Astrocyte (in vitro differentiated cells and primary cell): Measurements from ENCODE around the gene ALKBH4. TPM values are rescaled to one million over a fixed set of nuclear protein-coding genes. Genes with fewer than 3 reads are reported as not detected.

Experiments used
- DNase-seq: peaks from one replicate; pipeline ENCODE4 v3.0.0-alpha.2; 2010; ENCODE audit warnings: low read depth
- FAIRE-seq: peaks from 2 replicates; lab custom pipeline; 2011; peaks lifted over from hg19 to GRCh38; lab: Jason Lieb, UNC
- H2AFZ ChIP-seq: 2 replicates; pipeline ENCODE4 v1.6.0; 2012; ENCODE audit warnings: low read depth, low read length, inconsistent platforms
- H3K27ac ChIP-seq: 2 replicates; pipeline ENCODE4 v1.5.1; 2011; ENCODE audit warnings: low read depth, low read length, inconsistent platforms
- H3K27me3 ChIP-seq: 2 replicates; pipeline ENCODE4 v1.6.0; 2011; ENCODE audit warnings: low read length, inconsistent platforms; ENCODE audit not compliant: insufficient read depth
- H3K36me3 ChIP-seq: 2 replicates; pipeline ENCODE4 v1.5.1; 2011; ENCODE audit warnings: low read length, inconsistent platforms; ENCODE audit not compliant: insufficient read depth
- H3K4me1 ChIP-seq: 2 replicates; pipeline ENCODE4 v1.5.1; 2011; ENCODE audit warnings: low read length, inconsistent platforms; ENCODE audit not compliant: insufficient read depth
- H3K4me2 ChIP-seq: 2 replicates; pipeline ENCODE4 v1.6.0; 2012; ENCODE audit warnings: low read length, inconsistent platforms
- H3K4me3 ChIP-seq: 2 replicates; pipeline ENCODE4 v1.5.1; 2011; ENCODE audit warnings: low read depth, mild to moderate bottlenecking, low read length, inconsistent platforms; ENCODE audit not compliant: insufficient read depth
- H3K79me2 ChIP-seq: 2 replicates; pipeline ENCODE4 v1.6.0; 2012; ENCODE audit warnings: mild to moderate bottlenecking, low read length, inconsistent platforms; ENCODE audit not compliant: insufficient read depth
- H3K9ac ChIP-seq: 2 replicates; pipeline ENCODE4 v1.6.0; 2012; ENCODE audit warnings: mild to moderate bottlenecking, low read length, inconsistent platforms
- H3K9me3 ChIP-seq: 2 replicates; pipeline ENCODE4 v1.5.1; 2012; ENCODE audit warnings: low read depth, mild to moderate bottlenecking, low read length, inconsistent platforms; ENCODE audit not compliant: insufficient read depth
- H4K20me1 ChIP-seq: 2 replicates; pipeline ENCODE4 v1.6.0; 2012; ENCODE audit warnings: low read length, inconsistent platforms; ENCODE audit not compliant: insufficient read depth
- H3K27ac Mint-ChIP-seq: one replicate; pipeline ENCODE4 v1.8.0; 2021; ENCODE audit warnings: mild to moderate bottlenecking, mixed read lengths; ENCODE audit not compliant: unreplicated experiment
- H3K27me3 Mint-ChIP-seq: one replicate; pipeline ENCODE4 v1.8.0; 2021; ENCODE audit warnings: low read depth, mixed read lengths; ENCODE audit not compliant: unreplicated experiment
- H3K36me3 Mint-ChIP-seq: one replicate; pipeline ENCODE4 v1.8.0; 2021; ENCODE audit warnings: low read depth, mixed read lengths; ENCODE audit not compliant: unreplicated experiment
- H3K4me1 Mint-ChIP-seq: one replicate; pipeline ENCODE4 v1.8.0; 2021; ENCODE audit warnings: low read depth, mixed read lengths; ENCODE audit not compliant: unreplicated experiment
- H3K4me3 Mint-ChIP-seq: one replicate; pipeline ENCODE4 v1.8.0; 2021; ENCODE audit warnings: mild to moderate bottlenecking, moderate library complexity, mixed read lengths; ENCODE audit not compliant: unreplicated experiment
- H3K9me3 Mint-ChIP-seq: one replicate; pipeline ENCODE4 v1.8.0; 2021; ENCODE audit warnings: mild to moderate bottlenecking, mixed read lengths; ENCODE audit not compliant: unreplicated experiment
- CTCF ChIP-seq: IDR thresholded peaks from 2 replicates; pipeline ENCODE4 v1.5.1; 2011; ENCODE audit warnings: low read depth, mild to moderate bottlenecking, inconsistent platforms, low read length, moderate library complexity; ENCODE audit not compliant: insufficient read depth
- EZH2 ChIP-seq: IDR thresholded peaks from 2 replicates; pipeline ENCODE4 v1.6.1; 2012; ENCODE audit warnings: mild to moderate bottlenecking, low read length, inconsistent platforms; ENCODE audit not compliant: insufficient read depth
- total RNA-seq: library from RNA; stranded (reverse); gene quantifications from 2 replicates; pipeline ENCODE4 v1.2.1, GENCODE V29; 2021

ALKBH4 gene
- total RNA-seq, 1 donor from 2014 or later: 8.7 TPM

- no peaks in the 10 kb centered on the region for H3K27me3 ChIP-seq
- FAIRE-seq (no peak), DNase-seq (no peak)
- no peak overlapping the region for H3K4me2 ChIP-seq
- no peaks in the 10 kb centered on the region for H3K27me3 Mint-ChIP-seq
- peaks cover 4% of the 10 kb centered on the region for H3K36me3 Mint-ChIP-seq
- H3K4me1 ChIP-seq: peaks cover 6% of the 10 kb centered on the region
- H4K20me1 ChIP-seq: peaks cover 18% of the 10 kb centered on the region
- no peak overlapping the region for H3K4me3 ChIP-seq
- peaks cover 5% of the 10 kb centered on the region for H3K36me3 ChIP-seq
- no peaks in the 10 kb centered on the region for H3K9me3 ChIP-seq
- peaks cover 26% of the 10 kb centered on the region for H3K79me2 ChIP-seq
- H3K9me3 Mint-ChIP-seq: no peaks in the 10 kb centered on the region
- peaks cover 13% of the 10 kb centered on the region for H3K4me1 Mint-ChIP-seq
- TF ChIP-seq CTCF (no peak), EZH2 (no peak)
- H3K4me3 Mint-ChIP-seq: no peak overlapping the region
- H3K27ac Mint-ChIP-seq: no peak overlapping the region
- H3K9ac ChIP-seq: no peak overlapping the region
- no peak overlapping the region for H2AFZ ChIP-seq
- H3K27ac ChIP-seq: no peak overlapping the region
Measured at GRCh38 chr7:102459221-102459844, 5.3 kb downstream of the ALKBH4 start.

- no peak for FAIRE-seq
- H3K27ac ChIP-seq: no peak overlapping the region
- H3K36me3 Mint-ChIP-seq: peaks cover 4% of the 10 kb centered on the region
Measured at GRCh38 chr7:102457352-102457924, 7.2 kb downstream of the ALKBH4 start.

More at GRCh38 chr7:102457352-102457924, 7.2 kb downstream of the ALKBH4 start:
- peaks cover 5% of the 10 kb centered on the region for H3K36me3 ChIP-seq
- H3K9ac ChIP-seq: peak overlapping the region; percentile 1
- H3K79me2 ChIP-seq: peaks cover 12% of the 10 kb centered on the region
- peaks cover 6% of the 10 kb centered on the region for H3K4me1 ChIP-seq
- H3K9me3 ChIP-seq: no peaks in the 10 kb centered on the region
- no peak overlapping the region for H2AFZ ChIP-seq
- H3K27me3 ChIP-seq: no peaks in the 10 kb centered on the region
- Mint-ChIP-seq H3K27me3 (no peaks in the 10 kb centered on the region), H3K9me3 (no peaks in the 10 kb centered on the region), H3K4me1 (peaks cover 9% of the 10 kb centered on the region), H3K4me3 (no peak overlapping the region), H3K27ac (no peak overlapping the region)
- DNase-seq: no peak
- H3K4me2 ChIP-seq: no peak overlapping the region
- peaks cover 18% of the 10 kb centered on the region for H4K20me1 ChIP-seq
- TF ChIP-seq CTCF (no peak), EZH2 (no peak)
- H3K4me3 ChIP-seq: no peak overlapping the region
